Uterus (tissue), 2 donors: Measurements from ENCODE around the gene RIPOR1.

Experiments used
- CTCF ChIP-seq, 4 experiments: fragments of 200-600 bp in 2 of 4; fragments of 450-650 bp in 2 of 4; sonication (generic) in 2 of 4; IDR thresholded peaks; one replicate each; pipeline ENCODE4 v1.5.1; 2016 to 2019; ENCODE audit warnings: antibody characterized with exemption in 4 of 4, mild to moderate bottlenecking in 2 of 4, moderate library complexity in 1 of 4
- POLR2A ChIP-seq, 2 donors: fragments of 450-650 bp; IDR thresholded peaks; one replicate each; pipeline ENCODE4 v1.6.1; 2016; ENCODE audit warnings: antibody characterized with exemption in 2 of 2, mild to moderate bottlenecking in 1 of 2, moderate library complexity in 1 of 2

DNA sequence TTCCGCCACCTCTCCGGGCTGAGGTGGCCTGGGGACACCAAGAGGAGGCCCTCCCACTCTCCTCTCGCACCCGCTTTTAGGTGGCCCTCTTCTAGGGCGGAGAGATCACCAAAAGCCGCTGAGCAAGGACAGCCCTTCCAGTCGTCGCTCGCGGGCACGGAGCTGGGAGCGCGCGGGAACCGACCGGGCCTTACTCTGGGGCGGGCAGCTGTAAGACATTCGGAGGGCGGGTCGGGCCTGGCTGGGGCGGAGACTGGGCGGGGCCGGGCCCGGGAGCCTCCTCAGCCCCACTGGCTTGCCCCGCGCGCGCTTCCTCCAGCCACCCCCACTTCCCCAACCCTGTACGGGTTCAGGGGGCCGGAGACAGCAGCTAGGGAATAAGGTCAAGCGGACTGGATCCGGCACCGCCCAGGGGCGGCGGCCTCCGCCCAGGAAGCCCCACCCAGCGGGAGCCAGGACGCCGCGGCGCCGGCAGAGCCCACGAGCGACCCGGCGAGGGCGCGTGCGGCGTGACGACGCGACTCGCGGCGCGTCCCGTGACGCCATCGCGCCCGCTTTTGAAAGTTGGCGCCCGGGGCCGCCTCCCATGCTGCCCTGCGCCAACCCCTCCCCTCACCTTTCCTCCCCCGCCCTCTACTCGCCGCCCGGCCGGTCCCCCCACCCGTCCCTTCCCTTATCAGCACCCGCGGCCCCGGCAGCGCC lies 33.3 kb downstream of the RIPOR1 start:
- peak in 2 of 4 experiments; percentile 7 to 14 for TF ChIP-seq CTCF (IDR thresholded peaks at IDR 0.05)
- TF ChIP-seq POLR2A (IDR thresholded peaks at IDR 0.05), result peak; percentile 39 to 61
